SK-N-SH (cell line): ENCODE measurements around the gene RRP15.

Source experiments
- CTCF ChIP-seq: fragments of 200-600 bp; sonication (generic); IDR thresholded peaks from 2 replicates; pipeline ENCODE4 v1.6.1; 2017; ENCODE audit warnings: antibody characterized with exemption, mild to moderate bottlenecking, moderate library complexity
- EP300 ChIP-seq, 2 experiments: IDR thresholded peaks; 2 replicates each; pipeline versions ENCODE4 v1.4.0 to v1.6.1; 2012; ENCODE audit warnings: borderline replicate concordance in 1 of 2, low read depth in 1 of 2, low read length in 1 of 2
- FOXM1 ChIP-seq: IDR thresholded peaks from 2 replicates; pipeline ENCODE4 v1.4.0; 2012; ENCODE audit warnings: low read depth, mild to moderate bottlenecking
- MAX ChIP-seq: IDR thresholded peaks from 2 replicates; pipeline ENCODE4 v1.4.0; 2012; ENCODE audit warnings: low read depth
- MEF2A ChIP-seq: IDR thresholded peaks from 2 replicates; pipeline ENCODE4 v1.4.0; 2012; ENCODE audit warnings: low read depth, borderline replicate concordance
- MXI1 ChIP-seq: IDR thresholded peaks from 2 replicates; pipeline ENCODE4 v1.6.1; 2012; ENCODE audit warnings: mild to moderate bottlenecking, low read depth, low read length, improper control_type of control experiment
- POLR2AphosphoS5 ChIP-seq: IDR thresholded peaks from 2 replicates; pipeline ENCODE4 v1.6.1; 2012; ENCODE audit warnings: low read depth, low read length
- RAD21 ChIP-seq: IDR thresholded peaks from 2 replicates; pipeline ENCODE4 v1.6.1; 2012; ENCODE audit warnings: mild to moderate bottlenecking, low read length
- RCOR1 ChIP-seq: fragments of 150-350 bp; IDR thresholded peaks from 2 replicates; pipeline ENCODE4 v1.6.1; 2017; ENCODE audit warnings: antibody characterized with exemption, low read length
- SMC3 ChIP-seq: IDR thresholded peaks from 2 replicates; pipeline ENCODE4 v1.6.1; 2012; ENCODE audit warnings: low read depth, low read length, improper control_type of control experiment
- TAF1 ChIP-seq: IDR thresholded peaks from 2 replicates; pipeline ENCODE4 v1.6.1; 2012; ENCODE audit warnings: low read depth, mild to moderate bottlenecking, low read length, moderate library complexity, borderline replicate concordance
- USF2 ChIP-seq: fragments of 150-350 bp; IDR thresholded peaks from 2 replicates; pipeline ENCODE4 v1.6.1; 2017; ENCODE audit warnings: antibody characterized with exemption, low read length, low read depth, borderline replicate concordance
- YY1 ChIP-seq: IDR thresholded peaks from 2 replicates; pipeline ENCODE4 v1.4.0; 2012; ENCODE audit warnings: low read depth, mild to moderate bottlenecking

- TF ChIP-seq USF2 (no peak), MAX (no peak), CTCF (no peak), POLR2AphosphoS5 (no peak), SMC3 (no peak), RCOR1 (no peak), EP300 (IDR thresholded peaks at IDR 0.05; ENCODE audit: borderline replicate concordance in 1 of 2, low read depth in 1 of 2, low read length in 1 of 2) (no peak), RAD21 (no peak), YY1 (no peak), TAF1 (no peak), MXI1 (no peak), MEF2A (no peak), FOXM1 (no peak)
Measured at GRCh38 chr1:218294546-218294945, 9.5 kb downstream of the RRP15 start.
